Hepatocyte (in vitro differentiated cells): ENCODE data around the gene MAD2L2. TPM values are rescaled to one million over a fixed set of nuclear protein-coding genes. Genes with fewer than 3 reads are reported as not detected.

ENCODE experiments used
- DNase-seq: peaks from one replicate; pipeline ENCODE4 v3.0.0-alpha.2; 2016; ENCODE audit warnings: low spot score
- H2AFZ ChIP-seq: fragments of 200-600 bp; sonication (generic); 2 replicates; pipeline ENCODE4 v1.6.0; 2016; ENCODE audit warnings: antibody characterized with exemption, mild to moderate bottlenecking
- H3K27ac ChIP-seq: fragments of 200-600 bp; sonication (generic); 2 replicates; pipeline ENCODE4 v1.5.1; 2016; ENCODE audit warnings: mild to moderate bottlenecking
- H3K27me3 ChIP-seq: fragments of 200-600 bp; sonication (generic); 2 replicates; pipeline ENCODE4 v1.6.1; 2016
- H3K36me3 ChIP-seq: fragments of 200-600 bp; sonication (generic); replicated peaks from 2 replicates; pipeline ENCODE4 v1.5.1; 2016; ENCODE audit warnings: low read depth; ENCODE audit not compliant: insufficient read depth
- H3K4me1 ChIP-seq: fragments of 200-600 bp; sonication (generic); 2 replicates; pipeline ENCODE4 v1.5.1; 2016; ENCODE audit warnings: mild to moderate bottlenecking, moderate library complexity; ENCODE audit not compliant: insufficient read depth
- H3K4me2 ChIP-seq: fragments of 200-600 bp; sonication (generic); 2 replicates; pipeline ENCODE4 v1.6.0; 2016
- H3K4me3 ChIP-seq: fragments of 200-600 bp; sonication (generic); 2 replicates; pipeline ENCODE4 v1.5.1; 2016; ENCODE audit warnings: mild to moderate bottlenecking
- H3K79me2 ChIP-seq: fragments of 200-600 bp; sonication (generic); 2 replicates; pipeline ENCODE4 v1.6.0; 2017; ENCODE audit warnings: mild to moderate bottlenecking
- H3K9me2 ChIP-seq: fragments of 200-600 bp; sonication (generic); replicated peaks from 2 replicates; pipeline ENCODE4 v1.6.0; 2017; ENCODE audit warnings: mild to moderate bottlenecking; ENCODE audit not compliant: insufficient read depth
- H3K9me3 ChIP-seq: fragments of 200-600 bp; sonication (generic); 2 replicates; pipeline ENCODE4 v1.5.1; 2016; ENCODE audit warnings: low read depth, mild to moderate bottlenecking
- H4K20me1 ChIP-seq: fragments of 200-600 bp; sonication (generic); 2 replicates; pipeline ENCODE4 v1.6.0; 2016; ENCODE audit warnings: mild to moderate bottlenecking; ENCODE audit not compliant: insufficient read depth, poor library complexity, severe bottlenecking
- EZH2 ChIP-seq: fragments of 200-600 bp; sonication (generic); IDR thresholded peaks from 2 replicates; pipeline ENCODE4 v1.6.1; 2016; ENCODE audit warnings: antibody characterized with exemption, mild to moderate bottlenecking, borderline replicate concordance
- EZH2phosphoT487 ChIP-seq: fragments of 200-600 bp; sonication (generic); IDR thresholded peaks from one replicate; pipeline ENCODE4 v1.6.1; 2018; ENCODE audit warnings: antibody characterized with exemption, mild to moderate bottlenecking, low read depth, moderate library complexity; ENCODE audit not compliant: unreplicated experiment, severe bottlenecking
- WGBS: methylation state at CpG from one replicate; pipeline ENCODE4 v1.1.6; 2016; ENCODE audit warnings: low lambda C conversion rate; ENCODE audit errors: missing lambda C conversion rate; 5-methylcytosine and 5-hydroxymethylcytosine counted together
- polyA plus RNA-seq: library from polyadenylated mRNA; unstranded; fragments of >200 nt; fragmentation: Nextera tagmentation; extraction: Ambion mirVana; gene quantifications from 2 replicates; pipeline ENCODE4 v1.2.1, GENCODE V29; 2016
- total RNA-seq: library from RNA; depleted of rRNA; stranded (reverse); fragments of >200 nt; gene quantifications from 2 replicates; pipeline ENCODE4 v1.2.3, GENCODE V29; 2014
- TF ChIP-seq, protein P1 (sequence below): fragments of 200-600 bp; sonication (generic); IDR thresholded peaks from 2 replicates; pipeline ENCODE4 v1.5.1; 2016; ENCODE audit warnings: antibody characterized with exemption, mild to moderate bottlenecking; ENCODE audit not compliant: poor library complexity

MAD2L2 gene
- total and polyA plus RNA-seq, 2 experiments from 2014 or later = 40.6 to 63.2 TPM

DNA sequence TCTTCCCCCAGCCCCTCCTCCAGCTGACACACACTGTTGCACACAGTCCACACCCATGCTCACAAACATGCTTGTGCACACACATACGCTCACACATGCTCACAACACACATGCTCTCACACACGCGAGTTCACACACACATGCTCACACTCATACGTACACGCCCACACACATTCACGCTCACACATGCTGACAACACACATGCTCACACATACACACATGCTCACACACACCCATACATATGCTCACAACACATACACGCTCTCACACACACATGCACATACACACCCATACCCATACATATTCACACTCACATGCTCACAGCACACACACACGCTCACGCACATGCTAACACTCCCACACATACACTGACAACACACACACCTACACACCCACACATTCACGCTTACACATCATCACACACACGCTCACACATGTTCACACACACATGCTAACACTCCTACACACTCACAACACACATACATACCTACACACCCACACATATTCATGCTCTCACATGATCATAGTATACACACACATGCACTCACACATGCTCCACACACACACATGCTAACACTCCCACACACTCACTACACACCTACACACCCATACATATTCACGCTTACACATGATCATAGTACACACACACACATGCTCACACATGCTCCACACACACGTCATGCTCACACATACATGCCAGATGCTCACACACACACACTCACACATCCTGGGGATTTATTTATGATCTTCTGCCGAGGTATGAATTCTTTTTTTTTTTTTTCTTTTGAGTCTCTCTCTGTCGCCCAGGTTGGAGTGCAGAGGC is 21.2 kb upstream of the MAD2L2 start:
- Histone ChIP-seq H3K27ac (no peak overlapping the region), H4K20me1 (no peaks in the 10 kb centered on the region), H3K4me1 (no peaks in the 10 kb centered on the region), H3K79me2 (no peaks in the 10 kb centered on the region), H3K36me3 (no peaks in the 10 kb centered on the region), H3K9me3 (no peaks in the 10 kb centered on the region), H2AFZ (no peak overlapping the region), H3K4me2 (no peak overlapping the region), H3K27me3 (no peaks in the 10 kb centered on the region), H3K4me3 (no peak overlapping the region), H3K9me2 (no peaks in the 10 kb centered on the region)
- TF ChIP-seq, protein P1, sequence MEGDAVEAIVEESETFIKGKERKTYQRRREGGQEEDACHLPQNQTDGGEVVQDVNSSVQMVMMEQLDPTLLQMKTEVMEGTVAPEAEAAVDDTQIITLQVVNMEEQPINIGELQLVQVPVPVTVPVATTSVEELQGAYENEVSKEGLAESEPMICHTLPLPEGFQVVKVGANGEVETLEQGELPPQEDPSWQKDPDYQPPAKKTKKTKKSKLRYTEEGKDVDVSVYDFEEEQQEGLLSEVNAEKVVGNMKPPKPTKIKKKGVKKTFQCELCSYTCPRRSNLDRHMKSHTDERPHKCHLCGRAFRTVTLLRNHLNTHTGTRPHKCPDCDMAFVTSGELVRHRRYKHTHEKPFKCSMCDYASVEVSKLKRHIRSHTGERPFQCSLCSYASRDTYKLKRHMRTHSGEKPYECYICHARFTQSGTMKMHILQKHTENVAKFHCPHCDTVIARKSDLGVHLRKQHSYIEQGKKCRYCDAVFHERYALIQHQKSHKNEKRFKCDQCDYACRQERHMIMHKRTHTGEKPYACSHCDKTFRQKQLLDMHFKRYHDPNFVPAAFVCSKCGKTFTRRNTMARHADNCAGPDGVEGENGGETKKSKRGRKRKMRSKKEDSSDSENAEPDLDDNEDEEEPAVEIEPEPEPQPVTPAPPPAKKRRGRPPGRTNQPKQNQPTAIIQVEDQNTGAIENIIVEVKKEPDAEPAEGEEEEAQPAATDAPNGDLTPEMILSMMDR = no peak
- TF ChIP-seq EZH2phosphoT487 (no peak), EZH2 (no peak)
- no peak for DNase-seq
- WGBS = 95% methylated on average over 15 of the region's 15 CpGs

DNA sequence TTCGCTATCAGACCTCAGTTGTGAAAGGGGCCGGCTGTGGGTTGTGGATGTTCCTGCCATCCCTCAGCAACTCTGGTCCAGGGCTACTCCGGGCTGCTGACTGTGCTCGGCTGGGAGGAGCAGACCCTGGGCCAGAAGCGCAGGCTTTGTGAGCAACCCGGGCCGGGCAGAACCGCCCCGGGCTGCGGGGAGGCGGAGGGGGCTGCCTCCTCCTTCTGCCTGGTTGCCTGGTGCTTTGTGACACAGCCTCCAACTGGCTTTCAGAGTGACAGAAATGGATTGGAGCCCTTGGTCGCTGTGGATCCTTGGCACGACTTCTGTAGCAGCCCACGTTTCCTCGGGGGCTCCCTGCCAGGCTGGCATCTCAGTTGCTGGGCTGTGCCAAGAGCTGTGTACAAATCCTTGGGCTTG is 20.6 kb upstream of the MAD2L2 start:
- TF ChIP-seq EZH2phosphoT487 = no peak
- no peak for TF ChIP-seq EZH2
- TF ChIP-seq, protein P1 = no peak
- 74% methylated on average over 15 of the region's 15 CpGs for WGBS
- no peak for DNase-seq
- Histone ChIP-seq H2AFZ (no peak overlapping the region), H3K36me3 (no peaks in the 10 kb centered on the region), H3K27ac (no peak overlapping the region), H3K4me1 (no peaks in the 10 kb centered on the region), H3K9me2 (no peaks in the 10 kb centered on the region), H3K4me2 (no peak overlapping the region), H3K79me2 (no peaks in the 10 kb centered on the region), H3K27me3 (no peaks in the 10 kb centered on the region), H3K4me3 (no peak overlapping the region), H3K9me3 (no peaks in the 10 kb centered on the region), H4K20me1 (no peaks in the 10 kb centered on the region)

DNA sequence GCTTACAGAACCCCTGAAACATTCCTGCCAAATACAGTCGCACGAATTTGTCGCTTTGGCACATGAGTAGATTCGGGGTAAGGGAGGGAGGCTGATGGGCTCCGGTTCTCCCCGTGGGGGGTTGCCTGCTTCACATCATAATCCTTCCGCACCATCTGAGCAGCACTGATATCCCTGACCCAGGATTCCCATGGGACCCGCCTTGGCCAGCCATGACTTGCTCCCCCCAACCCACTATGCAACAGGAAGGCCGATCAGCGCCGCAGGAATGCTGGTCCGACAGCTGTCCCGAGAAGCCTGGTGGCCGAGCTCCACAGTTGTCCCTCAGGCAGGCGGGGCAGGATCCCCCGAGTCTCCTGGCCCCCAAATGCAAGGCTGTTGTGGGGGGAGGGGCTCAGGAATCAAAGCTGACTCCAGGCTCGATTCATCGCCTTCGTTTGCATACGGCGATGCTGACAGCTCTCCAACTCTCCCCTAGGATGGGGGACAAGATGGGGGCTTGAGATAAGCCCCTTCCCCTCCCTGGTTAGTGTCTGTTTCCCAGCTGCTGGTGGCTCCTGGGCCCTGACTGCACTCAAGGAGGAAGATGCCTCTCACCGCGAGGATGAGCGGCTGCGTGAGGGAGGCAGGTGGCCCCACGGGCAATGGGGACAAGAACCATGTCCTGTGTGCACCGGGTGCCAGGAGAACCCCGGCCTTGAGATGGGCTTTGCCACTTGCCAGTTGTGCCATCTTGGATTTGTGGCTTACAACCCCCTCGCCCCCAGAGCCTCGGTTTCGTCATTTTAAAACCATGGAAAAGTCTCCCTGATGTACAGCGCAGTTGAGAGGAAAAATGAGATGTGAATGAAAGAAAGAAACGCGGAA is 19.9 kb upstream of the MAD2L2 start:
- no peaks in the 10 kb centered on the region for H3K79me2 ChIP-seq
- H2AFZ ChIP-seq = no peak overlapping the region
- H3K27me3 ChIP-seq = no peaks in the 10 kb centered on the region
- H3K36me3 ChIP-seq = no peaks in the 10 kb centered on the region
- no peak for DNase-seq
- WGBS = 74% methylated on average over 32 of the region's 34 CpGs
- H3K9me3 ChIP-seq = no peaks in the 10 kb centered on the region
- no peaks in the 10 kb centered on the region for H4K20me1 ChIP-seq
- no peak overlapping the region for H3K4me2 ChIP-seq
- TF ChIP-seq EZH2phosphoT487 (no peak), EZH2 (no peak)
- TF ChIP-seq, protein P1 = no peak
- H3K4me1 ChIP-seq = no peaks in the 10 kb centered on the region
- no peak overlapping the region for H3K27ac ChIP-seq
- no peaks in the 10 kb centered on the region for H3K9me2 ChIP-seq
- H3K4me3 ChIP-seq = no peak overlapping the region
